ENCODE measurements around the gene TMEM184A.
A peak's percentile ranks its signal among the peaks of the same experiment; 100 is the strongest.

Gene TMEM184A

DNA sequence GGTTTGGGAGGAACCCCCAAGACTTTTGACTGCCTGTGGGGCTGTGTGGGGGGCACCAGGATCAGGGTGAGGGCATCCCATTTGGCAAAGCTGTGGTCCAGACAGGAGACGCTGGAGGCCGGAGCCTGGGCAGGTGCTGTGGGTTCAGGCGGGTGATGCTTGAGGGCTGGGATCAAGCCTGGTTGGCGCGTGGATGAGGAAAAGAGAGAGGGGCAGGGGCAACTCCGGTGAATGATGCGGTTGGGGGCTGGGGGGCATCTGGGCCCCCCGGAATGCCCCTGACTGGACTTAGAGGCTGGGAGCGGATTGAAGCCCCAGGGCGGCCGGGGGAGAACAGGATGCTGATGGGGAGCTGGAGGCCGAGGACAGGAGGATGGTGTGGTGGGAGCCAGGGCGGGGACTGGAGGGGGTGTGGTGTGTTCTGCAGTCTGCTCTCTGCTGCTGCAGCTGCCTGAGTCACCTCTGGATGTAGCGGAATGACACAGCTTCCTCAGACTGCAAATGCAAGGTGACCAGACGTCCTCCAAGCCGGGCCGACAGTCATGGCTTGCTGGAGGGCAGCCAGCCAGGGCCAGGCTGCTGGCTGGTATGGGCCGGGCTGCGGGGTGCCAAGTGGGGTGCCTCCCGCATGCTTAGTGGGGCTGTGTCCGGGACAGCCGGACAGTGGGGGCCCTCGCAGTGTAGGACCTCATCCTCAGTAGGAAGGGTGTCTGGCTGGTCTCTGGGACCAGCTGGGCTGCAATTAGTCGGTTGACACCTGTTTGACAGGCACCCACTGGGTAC, 22.3 kb downstream of the TMEM184A start:
- H3K27ac Mint-ChIP-seq: peak overlapping the region; percentile 97 to 98
- ATAC-seq (replicated peaks) (no peak), DNase-seq (no peak)
- H3K4me1 Mint-ChIP-seq (ENCODE audit: low read depth in 2 of 2): peaks cover 26 to 27% of the 10 kb centered on the region in 2 donors
- H3K36me3 Mint-ChIP-seq (ENCODE audit: insufficient read depth): peaks cover 42% of the 10 kb centered on the region
- no peaks in the 10 kb centered on the region for H3K27me3 Mint-ChIP-seq
- no peaks in the 10 kb centered on the region for H3K9me3 Mint-ChIP-seq
- H3K4me3 Mint-ChIP-seq: peak overlapping the region; percentile 88 to 90

DNA sequence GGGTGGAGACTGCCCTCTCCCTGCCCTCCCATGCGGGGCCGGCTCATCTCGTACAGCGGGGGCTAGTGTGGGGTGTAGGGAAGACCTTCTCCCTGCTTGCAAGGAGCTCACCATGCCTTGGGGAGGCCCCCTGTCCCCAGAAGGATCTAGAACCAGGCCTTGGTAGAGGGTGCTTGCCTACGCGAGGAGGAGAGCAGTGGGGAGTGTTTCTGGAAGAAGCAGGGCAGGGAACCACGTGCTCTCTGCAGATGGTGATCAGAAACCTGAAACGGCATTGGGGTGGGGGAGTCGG, 22.8 kb downstream of the TMEM184A start:
- Mint-ChIP-seq H3K4me1 (ENCODE audit: low read depth in 2 of 2) (peaks cover 26 to 27% of the 10 kb centered on the region in 2 donors), H3K36me3 (ENCODE audit: insufficient read depth) (peaks cover 42% of the 10 kb centered on the region), H3K9me3 (no peaks in the 10 kb centered on the region), H3K27ac (peak overlapping the region; percentile 97 to 98), H3K27me3 (no peaks in the 10 kb centered on the region), H3K4me3 (peak overlapping the region; percentile 88 to 90)
- ATAC-seq (replicated peaks) (no peak), DNase-seq (no peak)

DNA sequence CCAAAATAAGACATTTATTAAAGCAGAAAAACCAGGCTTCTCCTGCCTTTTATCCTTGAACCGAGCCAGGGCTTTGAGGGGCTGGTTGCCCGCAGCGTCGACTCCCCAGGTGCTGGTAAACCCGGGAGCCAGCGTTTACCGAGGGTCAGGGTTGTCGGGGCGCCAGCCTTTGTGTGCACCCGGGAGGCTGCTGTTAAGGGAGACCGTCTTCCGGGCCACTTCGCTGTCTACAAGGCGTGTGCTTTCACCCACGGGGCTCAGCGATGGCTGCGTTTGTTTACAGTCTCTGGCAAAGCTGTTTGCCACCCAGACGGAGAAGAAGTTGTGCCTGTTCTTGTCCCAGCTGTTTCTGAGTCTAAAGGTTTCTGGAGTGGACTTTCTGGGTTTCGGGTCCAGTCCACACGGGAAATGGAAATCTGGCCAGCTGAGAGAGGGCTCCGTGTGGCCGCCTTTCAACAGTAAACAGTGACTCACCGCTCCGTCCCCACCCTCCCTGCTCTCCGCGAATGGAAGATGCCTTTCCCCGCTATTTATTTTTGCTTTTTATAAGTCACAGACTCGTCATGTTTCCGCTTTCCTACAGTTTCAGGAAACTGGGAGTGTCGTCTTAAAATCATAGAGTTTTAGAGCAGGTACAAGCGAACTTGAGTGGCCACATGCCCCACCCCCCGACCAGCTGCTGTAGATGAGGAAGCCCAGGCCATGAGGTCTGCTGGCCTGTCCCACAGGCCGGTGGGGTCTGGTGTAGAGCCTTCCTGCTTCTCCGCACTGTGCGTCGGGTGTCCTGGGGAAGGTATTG, 23.4 kb downstream of the TMEM184A start:
- H3K4me3 Mint-ChIP-seq: peak overlapping the region; percentile 88 to 90
- DNase-seq: peak in 2 of 3 experiments; percentile 40 to 45
- peak; percentile 44 for ATAC-seq (replicated peaks)
- H3K27me3 Mint-ChIP-seq: no peaks in the 10 kb centered on the region
- H3K4me1 Mint-ChIP-seq (ENCODE audit: low read depth in 2 of 2): peaks cover 23 to 27% of the 10 kb centered on the region in 2 donors
- H3K9me3 Mint-ChIP-seq: no peaks in the 10 kb centered on the region
- peak overlapping the region; percentile 97 to 98 for H3K27ac Mint-ChIP-seq
- peaks cover 42% of the 10 kb centered on the region for H3K36me3 Mint-ChIP-seq (ENCODE audit: insufficient read depth)

DNA sequence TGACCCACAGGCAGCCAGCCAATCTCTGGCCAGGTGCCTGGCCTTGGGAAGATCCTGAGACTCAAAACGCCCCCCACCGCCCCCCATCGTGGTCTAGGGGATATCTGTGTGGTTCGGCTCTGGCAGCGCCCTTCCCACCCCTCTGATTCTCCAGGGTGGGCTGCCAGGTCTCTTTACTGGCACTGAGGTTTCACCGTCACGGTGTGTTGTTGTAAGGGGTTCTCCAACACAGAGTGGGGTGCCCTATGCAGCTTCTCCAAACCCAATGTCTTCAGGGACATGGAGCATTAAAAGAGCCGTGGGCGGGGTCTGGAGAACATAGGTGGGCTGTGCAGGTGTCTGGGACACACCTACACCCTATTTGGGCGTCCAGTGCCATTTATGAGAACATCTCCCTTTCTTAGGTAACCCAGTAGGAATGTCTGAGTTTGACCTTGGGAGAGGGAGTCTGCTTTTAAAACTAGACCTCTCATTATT, 24.0 kb downstream of the TMEM184A start:
- Mint-ChIP-seq H3K27ac (peak overlapping the region; percentile 97 to 98), H3K36me3 (ENCODE audit: insufficient read depth) (peaks cover 42% of the 10 kb centered on the region), H3K4me3 (peak overlapping the region; percentile 88 to 90), H3K4me1 (ENCODE audit: low read depth in 2 of 2) (peaks cover 23 to 27% of the 10 kb centered on the region in 2 donors), H3K9me3 (no peaks in the 10 kb centered on the region), H3K27me3 (peaks cover under 1 to 4% of the 10 kb centered on the region in 2 donors)
- ATAC-seq (replicated peaks) (peak; percentile 6), DNase-seq (no peak)

DNA sequence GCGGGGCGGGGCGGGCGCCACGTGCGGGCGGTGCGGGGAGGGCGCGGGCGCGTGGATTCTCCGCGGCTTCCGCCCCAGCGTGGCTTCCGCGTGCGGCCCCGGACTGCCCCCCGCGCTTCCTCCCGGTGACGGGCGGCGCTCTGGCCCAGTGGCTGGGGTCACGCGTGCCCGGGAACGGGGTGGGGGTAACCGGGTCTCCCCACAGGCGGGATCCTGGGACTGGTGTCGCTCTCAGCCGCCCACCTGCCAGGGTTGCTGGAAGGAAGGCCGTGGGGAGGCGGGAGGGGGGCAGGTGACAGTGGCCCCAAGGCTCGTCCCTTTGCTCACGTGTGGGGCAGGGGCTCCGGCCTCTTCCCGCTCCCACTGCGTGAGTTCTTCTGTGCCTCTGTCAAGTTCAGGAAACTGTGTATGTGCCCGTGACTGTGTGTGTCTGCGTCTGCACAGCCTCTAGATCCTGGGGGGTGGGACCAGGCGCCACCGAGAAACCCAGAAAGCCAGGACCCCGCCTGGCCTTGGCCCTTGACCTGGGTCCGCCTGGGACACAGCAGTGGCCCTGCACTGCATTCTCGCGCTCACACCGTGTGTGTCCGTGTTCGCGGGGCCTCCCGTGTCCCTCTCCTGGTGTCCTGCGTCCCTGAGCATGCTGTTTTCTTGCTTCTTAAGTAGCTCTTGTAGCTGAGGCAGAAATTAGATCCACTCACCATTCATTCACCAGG, 24.6 kb downstream of the TMEM184A start:
- Mint-ChIP-seq H3K27me3 (peaks cover 6 to 10% of the 10 kb centered on the region in 2 donors), H3K27ac (peak overlapping the region; percentile 97 to 98), H3K9me3 (no peaks in the 10 kb centered on the region), H3K36me3 (ENCODE audit: insufficient read depth) (peaks cover 42% of the 10 kb centered on the region), H3K4me1 (ENCODE audit: low read depth in 2 of 2) (peaks cover 23 to 27% of the 10 kb centered on the region in 2 donors), H3K4me3 (peak overlapping the region; percentile 88 to 90)
- peak; percentile 43 for ATAC-seq (replicated peaks)
- peak in 2 of 3 experiments; percentile 37 to 46 for DNase-seq

DNA sequence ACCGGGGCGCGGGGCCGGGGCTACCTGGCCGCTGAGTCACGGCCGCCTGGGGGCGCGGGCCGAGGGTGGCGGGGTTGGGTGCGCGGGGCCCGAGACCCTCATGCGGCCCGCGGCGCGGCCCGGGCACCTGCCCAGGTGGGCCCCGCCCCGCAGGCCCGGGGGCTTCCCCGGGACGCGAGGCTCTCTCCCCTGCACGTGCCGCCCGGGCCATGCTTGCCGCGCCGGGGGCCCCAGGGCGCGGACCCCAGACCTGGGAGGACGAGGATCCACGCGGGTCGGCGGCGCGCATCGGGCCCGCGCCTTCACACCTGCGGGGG, 25.1 kb downstream of the TMEM184A start:
- H3K9me3 Mint-ChIP-seq: no peaks in the 10 kb centered on the region
- peak overlapping the region in 1 of 2 donors; percentile 90 for H3K4me3 Mint-ChIP-seq
- ATAC-seq (replicated peaks): peak; percentile 50
- peak in 1 of 3 experiments; percentile 43 for DNase-seq
- H3K27me3 Mint-ChIP-seq: peaks cover 12 to 15% of the 10 kb centered on the region in 2 donors
- peaks cover 38% of the 10 kb centered on the region for H3K36me3 Mint-ChIP-seq (ENCODE audit: insufficient read depth)
- peak overlapping the region; percentile 97 to 98 for H3K27ac Mint-ChIP-seq
- H3K4me1 Mint-ChIP-seq (ENCODE audit: low read depth in 2 of 2): peaks cover 23 to 27% of the 10 kb centered on the region in 2 donors

DNA sequence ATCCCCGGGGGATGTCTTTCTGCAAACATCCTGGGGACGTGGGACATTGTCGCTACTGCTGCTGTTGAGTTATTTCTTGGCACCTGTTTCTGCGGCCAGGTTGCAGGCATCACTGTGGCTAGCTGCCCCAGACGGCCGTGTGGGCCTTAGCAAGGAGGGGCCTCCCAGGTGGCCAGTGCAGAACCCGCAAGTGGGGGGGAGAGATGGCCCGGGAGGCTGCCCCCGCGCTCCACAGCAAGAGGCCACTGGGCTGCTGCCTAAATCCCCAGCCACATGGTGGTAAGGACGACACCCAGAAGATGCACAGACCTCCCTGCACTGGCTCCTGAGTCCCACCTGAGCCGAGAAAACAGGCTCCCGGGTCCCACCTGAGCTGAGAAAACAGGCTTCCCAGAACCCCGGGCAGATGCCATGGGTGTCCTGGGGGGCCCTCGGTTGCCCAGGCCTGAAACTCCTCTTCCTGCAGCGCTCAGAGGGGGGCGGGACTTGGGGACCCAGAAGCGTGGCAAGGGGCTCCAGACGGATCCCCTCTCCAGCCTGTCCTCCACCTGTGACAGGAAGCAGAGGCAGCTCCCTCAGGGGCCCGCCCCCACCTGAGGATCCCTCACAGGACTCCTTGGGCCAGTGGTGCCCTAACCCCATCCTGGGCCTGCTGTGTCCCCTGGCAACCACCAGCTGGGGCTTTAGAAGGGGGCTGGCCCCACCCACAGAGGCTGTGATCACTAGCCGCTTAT, 26.5 kb downstream of the TMEM184A start:
- Mint-ChIP-seq H3K27me3 (peaks cover 20 to 24% of the 10 kb centered on the region in 2 donors), H3K27ac (peak overlapping the region; percentile 66 to 82), H3K9me3 (no peaks in the 10 kb centered on the region), H3K4me1 (ENCODE audit: low read depth in 2 of 2) (peaks cover 23 to 27% of the 10 kb centered on the region in 2 donors), H3K36me3 (ENCODE audit: insufficient read depth) (peaks cover 33% of the 10 kb centered on the region), H3K4me3 (peak overlapping the region; percentile 59 to 65)
- DNase-seq: no peak
- ATAC-seq (replicated peaks): no peak

DNA sequence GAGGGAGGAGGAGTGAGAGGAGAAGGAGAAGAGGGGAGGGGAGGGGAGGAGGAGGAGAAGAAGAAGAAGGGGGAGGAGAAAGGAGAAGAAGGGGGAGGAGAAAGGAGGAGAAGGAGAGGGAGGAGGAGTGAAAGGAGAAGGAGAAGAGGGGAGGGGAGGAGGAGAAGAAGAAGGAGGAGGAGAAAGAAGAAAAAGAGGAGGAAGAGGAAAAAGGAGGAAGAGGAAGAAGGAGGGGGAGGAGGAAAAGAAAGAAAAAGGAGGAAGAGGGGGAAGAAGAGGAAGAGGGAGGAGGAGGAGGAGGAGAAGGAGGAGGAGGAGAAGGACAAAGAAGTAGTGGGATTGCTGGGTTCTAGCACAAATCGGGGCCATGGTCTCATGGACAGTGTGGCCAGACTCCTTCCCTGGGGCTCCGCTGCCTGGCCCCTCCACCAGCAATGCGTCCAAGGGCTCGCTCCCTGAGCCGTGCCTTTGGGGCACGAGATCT, 29.7 kb downstream of the TMEM184A start:
- peaks cover under 1% of the 10 kb centered on the region in 2 donors for H3K4me1 Mint-ChIP-seq (ENCODE audit: low read depth in 2 of 2)
- DNase-seq (no peak), ATAC-seq (replicated peaks) (no peak)
- no peak overlapping the region for H3K27ac Mint-ChIP-seq
- H3K4me3 Mint-ChIP-seq: no peak overlapping the region
- no peaks in the 10 kb centered on the region for H3K9me3 Mint-ChIP-seq
- H3K36me3 Mint-ChIP-seq (ENCODE audit: insufficient read depth): peaks cover 8% of the 10 kb centered on the region
- H3K27me3 Mint-ChIP-seq: peaks cover 20 to 38% of the 10 kb centered on the region in 2 donors

DNA sequence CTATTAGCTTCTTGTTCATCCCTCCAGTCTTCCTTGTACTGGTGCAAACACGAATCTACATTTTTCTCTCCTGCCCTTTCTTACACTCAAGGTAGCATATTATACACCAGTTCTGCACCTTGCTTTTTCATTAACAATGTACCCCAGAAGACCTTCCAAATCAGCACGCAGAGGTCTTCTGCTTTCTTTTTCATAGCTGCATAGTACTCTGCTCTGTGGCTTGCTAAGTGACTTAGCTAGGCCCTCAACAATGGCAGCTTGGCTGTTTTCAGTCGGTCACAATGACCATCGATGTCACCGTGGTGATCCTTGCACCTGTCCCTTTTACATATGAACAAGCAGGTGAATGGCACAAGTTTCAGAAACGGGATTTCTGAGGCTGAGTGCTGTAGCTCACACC, 30.6 kb downstream of the TMEM184A start:
- DNase-seq (no peak), ATAC-seq (replicated peaks) (no peak)
- H3K27ac Mint-ChIP-seq: no peak overlapping the region
- no peaks in the 10 kb centered on the region for H3K4me1 Mint-ChIP-seq (ENCODE audit: low read depth in 2 of 2)
- H3K27me3 Mint-ChIP-seq: peaks cover 20 to 38% of the 10 kb centered on the region in 2 donors
- H3K9me3 Mint-ChIP-seq: no peaks in the 10 kb centered on the region
- H3K4me3 Mint-ChIP-seq: no peak overlapping the region
- H3K36me3 Mint-ChIP-seq (ENCODE audit: insufficient read depth): peaks cover 7% of the 10 kb centered on the region

DNA sequence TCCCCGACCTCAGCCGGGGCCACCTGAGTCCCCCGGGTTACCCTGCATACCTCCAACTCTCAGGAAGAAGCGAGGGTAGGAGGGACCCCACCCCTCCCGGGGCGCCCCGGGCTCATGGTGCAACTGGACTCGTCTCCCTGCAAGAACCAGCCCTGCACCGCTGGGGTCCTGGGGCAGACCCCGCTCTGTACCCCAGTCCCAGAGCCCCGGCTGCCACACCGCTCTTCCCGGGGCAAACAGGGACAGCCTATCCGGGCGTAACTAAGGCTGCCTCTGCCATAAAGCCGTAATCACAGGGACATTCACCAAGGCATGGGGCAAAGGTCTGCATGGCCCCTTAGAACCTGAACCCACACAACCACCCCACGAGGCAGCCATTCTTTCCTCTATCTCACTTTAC, 32.2 kb downstream of the TMEM184A start:
- Mint-ChIP-seq H3K9me3 (peaks cover 0 to 3% of the 10 kb centered on the region in 2 donors), H3K4me1 (ENCODE audit: low read depth in 2 of 2) (no peaks in the 10 kb centered on the region), H3K27me3 (peaks cover 20 to 45% of the 10 kb centered on the region in 2 donors), H3K36me3 (ENCODE audit: insufficient read depth) (peaks cover 3% of the 10 kb centered on the region), H3K27ac (peak overlapping the region in 1 of 2 donors; percentile 46), H3K4me3 (no peak overlapping the region)
- ATAC-seq (replicated peaks) (no peak), DNase-seq (no peak)

DNA sequence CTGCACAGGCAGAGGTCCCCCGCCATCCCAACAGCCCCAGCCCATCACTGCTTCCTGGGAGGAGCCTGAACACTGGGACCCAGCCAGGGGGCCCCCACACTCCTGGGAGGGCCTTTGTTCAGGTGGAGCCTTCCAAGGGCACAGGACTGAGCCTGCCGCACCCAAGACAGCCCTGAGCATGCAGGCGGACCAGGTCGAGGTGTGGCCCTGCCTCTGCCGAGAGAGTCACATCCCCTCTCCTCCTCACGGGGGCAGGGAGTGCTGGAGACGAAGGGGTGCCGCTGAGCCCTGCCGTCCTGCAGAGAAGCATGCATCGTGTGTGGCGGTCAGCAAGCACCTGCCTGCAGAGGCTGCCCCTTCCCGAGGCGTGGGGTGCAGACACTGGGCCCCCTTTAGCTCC, 32.8 kb downstream of the TMEM184A start:
- peaks cover 0 to 3% of the 10 kb centered on the region in 2 donors for H3K9me3 Mint-ChIP-seq
- no peak overlapping the region for H3K27ac Mint-ChIP-seq
- H3K4me1 Mint-ChIP-seq (ENCODE audit: low read depth in 2 of 2): no peaks in the 10 kb centered on the region
- no peak for ATAC-seq (replicated peaks)
- DNase-seq: no peak
- H3K4me3 Mint-ChIP-seq: no peak overlapping the region
- H3K27me3 Mint-ChIP-seq: peaks cover 20 to 47% of the 10 kb centered on the region in 2 donors
- H3K36me3 Mint-ChIP-seq (ENCODE audit: insufficient read depth): peaks cover 3% of the 10 kb centered on the region

DNA sequence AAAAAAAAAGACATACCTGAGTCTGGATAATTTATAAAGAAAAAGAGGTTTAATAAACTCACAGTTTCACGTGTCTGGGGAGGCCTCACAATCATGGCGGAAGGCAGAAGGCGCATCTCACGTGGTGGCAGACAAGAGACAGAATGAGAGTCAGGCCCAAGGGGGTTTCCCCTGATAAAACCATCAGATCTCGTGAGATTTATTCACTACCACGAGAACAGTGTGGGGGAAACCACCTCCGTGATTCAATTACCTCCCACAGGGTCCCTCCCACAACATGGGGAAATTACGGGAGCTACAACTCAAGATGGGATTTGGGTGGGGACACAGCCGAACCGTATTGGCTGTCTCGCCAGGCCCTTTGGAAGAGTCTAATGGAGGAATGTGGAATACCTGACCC, 34.5 kb downstream of the TMEM184A start:
- Mint-ChIP-seq H3K9me3 (peaks cover 0 to 3% of the 10 kb centered on the region in 2 donors), H3K36me3 (ENCODE audit: insufficient read depth) (peaks cover 3% of the 10 kb centered on the region), H3K4me3 (no peak overlapping the region), H3K4me1 (ENCODE audit: low read depth in 2 of 2) (no peaks in the 10 kb centered on the region), H3K27ac (no peak overlapping the region), H3K27me3 (peaks cover 14 to 37% of the 10 kb centered on the region in 2 donors)
- peak; percentile 40 for ATAC-seq (replicated peaks)
- no peak for DNase-seq
